Suppressor macrophage (primary cell): ENCODE data around the gene NARF.
"Not testable (repeated sequence)": the region's sequence is repeated elsewhere in the genome, so short reads cannot be mapped to it uniquely, and the experiment has no call there.

Experiments used
- DNase-seq, 4 experiments: peaks; one replicate each; pipeline ENCODE4 v3.0.0-alpha.2; 2020 to 2022
- total RNA-seq, 17 experiments: gene quantifications; one replicate each; lab custom pipeline; 2026; ENCODE audit warnings: mixed read lengths in 6 of 17, inconsistent platforms in 3 of 17; lab: John Stamatoyannopoulos, UW

Gene NARF
- 9.3 to 32.7 (median 22.2) reads per million in 17 experiments for total RNA-seq

GRCh38 chr17:82458179-82458884 is at the start of gene NARF:
Gene NARF, plus strand, starts transcription at chr17:82458741. Its CDS starts 63 bp downstream, at chr17:82458804.
- peak; percentile 98 to 100 (median 99) for DNase-seq

GRCh38 chr17:82408938-82409318 is 49.6 kb upstream of the NARF start:
- no peak for DNase-seq

GRCh38 chr17:82410014-82410716 is 48.4 kb upstream of the NARF start:
- DNase-seq, result no peak

DNA sequence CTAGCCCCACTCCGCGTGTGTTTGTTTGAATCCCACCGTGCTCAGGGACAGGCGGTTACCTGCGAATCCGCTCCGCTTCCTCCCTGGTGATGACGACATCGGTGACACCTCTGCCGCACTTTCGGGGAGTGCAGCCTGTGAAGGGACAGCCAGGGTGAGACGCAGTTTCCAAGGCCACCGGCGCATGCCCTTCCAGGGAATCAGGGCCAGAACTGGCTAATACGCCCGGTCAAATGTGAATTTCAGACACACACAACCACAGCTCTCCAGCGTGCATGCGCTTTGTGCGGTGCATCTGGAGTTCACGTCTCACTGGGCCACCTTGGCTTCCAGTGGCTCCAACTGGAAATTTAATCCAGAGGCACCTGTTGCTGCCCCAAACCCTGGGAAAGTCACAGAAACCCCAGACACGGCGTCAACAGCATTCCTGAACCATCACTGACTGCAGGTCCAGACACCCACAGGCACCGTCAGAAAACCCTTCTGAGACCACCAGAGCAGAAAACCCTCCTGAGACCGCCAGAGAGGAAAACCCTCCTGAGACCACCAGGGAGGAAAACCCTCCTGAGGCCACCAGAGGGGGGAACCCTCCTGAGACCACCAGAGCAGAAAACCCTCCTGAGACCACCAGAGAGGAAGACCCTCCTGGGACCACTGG is 47.0 kb upstream of the NARF start:
- DNase-seq, result no peak

DNA sequence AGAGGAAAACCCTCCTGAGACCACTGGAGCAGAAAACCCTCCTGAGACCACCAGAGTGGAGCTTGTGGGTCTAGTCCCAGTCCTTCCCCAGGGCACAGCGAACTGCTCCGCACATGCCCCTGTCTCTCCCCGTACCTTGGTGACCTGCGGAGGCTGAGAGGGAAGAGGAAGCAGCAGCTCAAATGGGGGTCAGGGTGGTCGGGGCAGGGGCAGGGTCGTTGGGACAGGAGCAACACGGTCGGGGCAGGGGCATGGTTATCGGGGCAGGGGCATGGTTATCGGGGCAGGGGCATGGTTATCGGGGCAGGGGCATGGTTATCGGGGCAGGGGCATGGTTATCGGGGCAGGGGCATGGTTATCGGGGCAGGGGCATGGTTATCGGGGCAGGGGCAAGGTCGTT is 46.5 kb upstream of the NARF start:
- not testable (repeated sequence) for DNase-seq

DNA sequence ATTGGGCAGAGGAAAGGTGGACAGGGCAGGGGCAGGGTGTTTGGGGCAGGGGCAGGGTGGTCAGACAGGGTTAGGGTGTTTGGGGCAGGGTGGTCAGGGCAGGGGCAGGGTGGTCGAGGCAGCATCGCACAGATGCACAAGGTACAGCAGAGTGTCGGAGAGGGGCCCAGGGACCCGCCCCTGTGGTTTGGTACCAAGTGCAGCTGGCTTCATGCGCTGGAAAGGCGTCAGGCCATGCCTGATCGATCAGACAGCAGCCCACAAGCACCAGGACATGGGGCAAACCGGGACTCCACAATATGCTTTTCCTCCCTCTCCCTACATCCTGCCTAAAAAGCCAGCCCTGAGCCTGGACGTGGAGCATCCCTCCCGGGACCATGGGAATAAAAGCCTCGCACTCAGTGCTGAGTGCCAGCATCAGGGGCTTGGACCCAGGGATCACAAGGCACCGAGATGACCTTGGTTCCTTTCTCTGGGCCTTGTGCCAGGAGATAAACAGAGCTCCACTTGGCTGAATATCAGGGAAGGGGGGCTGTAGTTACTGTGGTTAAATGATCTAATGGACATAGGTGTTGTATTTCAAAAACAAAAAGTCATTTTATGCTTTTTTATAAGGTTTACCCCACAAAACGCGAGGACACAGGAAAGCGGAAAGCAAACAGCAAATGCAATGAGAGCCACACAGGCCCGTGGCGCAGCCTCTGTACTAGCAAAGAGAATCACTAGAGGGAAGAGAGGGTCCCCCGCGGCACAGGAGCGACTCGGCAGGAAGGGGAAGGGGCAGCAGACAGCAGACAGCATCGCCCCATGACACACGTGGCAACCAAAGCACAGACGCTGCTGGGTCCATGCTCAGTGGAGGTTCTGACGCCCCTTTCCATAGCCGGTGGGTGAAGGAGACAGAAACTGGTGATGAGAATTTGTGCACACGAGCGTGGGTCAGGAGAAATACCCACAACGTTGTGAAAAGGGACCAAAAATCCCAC is 45.7 kb upstream of the NARF start:
- DNase-seq, result no peak

DNA sequence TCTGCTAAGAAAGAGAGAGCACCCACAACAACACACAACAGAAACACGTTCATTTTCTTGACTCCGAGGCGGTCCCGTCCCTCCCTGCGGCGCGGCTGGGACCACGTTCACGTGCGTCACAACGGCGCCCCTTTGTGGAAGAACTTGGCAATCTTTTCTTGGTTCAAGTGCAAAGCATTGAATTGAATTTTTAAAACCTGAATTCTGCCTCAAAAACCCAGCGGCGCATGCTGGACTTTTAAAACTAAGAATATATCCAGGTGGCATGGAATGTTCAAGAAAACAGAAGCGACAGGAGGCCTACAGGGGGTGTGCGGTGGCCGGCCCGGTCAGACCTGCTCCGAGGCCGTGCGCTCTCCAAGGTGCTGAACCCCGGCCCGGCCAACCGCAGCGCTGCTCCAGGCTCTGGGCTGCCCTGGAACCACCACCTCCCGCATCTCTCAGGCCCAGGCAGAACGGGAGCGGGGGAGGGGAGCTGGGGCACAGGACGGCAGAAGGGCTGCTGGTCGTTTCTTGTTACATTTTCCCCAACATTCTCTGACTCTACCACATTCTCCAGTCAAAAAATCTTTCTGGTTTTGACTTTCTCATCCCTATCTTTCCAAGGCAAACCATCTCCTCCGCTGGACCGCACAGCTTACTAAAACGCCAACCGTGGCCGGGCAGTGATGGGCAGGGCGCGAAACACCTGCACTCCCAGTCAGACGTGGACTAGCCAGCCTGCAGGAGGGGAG is 43.8 kb upstream of the NARF start:
- DNase-seq, result peak; percentile 81 to 91 (median 86)

DNA sequence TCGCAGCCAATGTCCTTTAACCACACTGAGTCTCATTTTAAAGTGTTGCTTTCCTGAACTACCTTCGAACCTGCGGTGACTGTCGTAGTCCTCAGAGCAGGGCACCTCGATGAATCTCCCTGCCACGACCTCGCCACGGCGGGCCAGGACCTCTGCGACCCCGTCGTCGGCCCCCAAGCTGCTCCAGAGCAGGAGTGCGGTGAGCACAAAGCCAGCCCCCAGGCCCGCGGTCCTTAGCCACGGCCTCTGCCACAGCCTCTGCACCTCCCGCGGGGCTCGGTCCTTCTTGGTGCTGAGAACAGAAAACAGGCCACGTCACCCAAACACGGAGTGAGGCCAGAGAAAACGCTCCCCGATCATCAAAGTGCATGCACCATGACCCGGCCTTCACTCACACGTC is 43.2 kb upstream of the NARF start:
- no peak for DNase-seq

GRCh38 chr17:82415786-82416185 is 42.8 kb upstream of the NARF start:
- DNase-seq, result no peak

GRCh38 chr17:82416264-82416663 is 42.3 kb upstream of the NARF start:
- DNase-seq, result no peak

- peak in 3 of 4 experiments; percentile 18 to 27 (median 22) for DNase-seq
Observed at GRCh38 chr17:82416771-82417170, 41.8 kb upstream of the NARF start.

DNA sequence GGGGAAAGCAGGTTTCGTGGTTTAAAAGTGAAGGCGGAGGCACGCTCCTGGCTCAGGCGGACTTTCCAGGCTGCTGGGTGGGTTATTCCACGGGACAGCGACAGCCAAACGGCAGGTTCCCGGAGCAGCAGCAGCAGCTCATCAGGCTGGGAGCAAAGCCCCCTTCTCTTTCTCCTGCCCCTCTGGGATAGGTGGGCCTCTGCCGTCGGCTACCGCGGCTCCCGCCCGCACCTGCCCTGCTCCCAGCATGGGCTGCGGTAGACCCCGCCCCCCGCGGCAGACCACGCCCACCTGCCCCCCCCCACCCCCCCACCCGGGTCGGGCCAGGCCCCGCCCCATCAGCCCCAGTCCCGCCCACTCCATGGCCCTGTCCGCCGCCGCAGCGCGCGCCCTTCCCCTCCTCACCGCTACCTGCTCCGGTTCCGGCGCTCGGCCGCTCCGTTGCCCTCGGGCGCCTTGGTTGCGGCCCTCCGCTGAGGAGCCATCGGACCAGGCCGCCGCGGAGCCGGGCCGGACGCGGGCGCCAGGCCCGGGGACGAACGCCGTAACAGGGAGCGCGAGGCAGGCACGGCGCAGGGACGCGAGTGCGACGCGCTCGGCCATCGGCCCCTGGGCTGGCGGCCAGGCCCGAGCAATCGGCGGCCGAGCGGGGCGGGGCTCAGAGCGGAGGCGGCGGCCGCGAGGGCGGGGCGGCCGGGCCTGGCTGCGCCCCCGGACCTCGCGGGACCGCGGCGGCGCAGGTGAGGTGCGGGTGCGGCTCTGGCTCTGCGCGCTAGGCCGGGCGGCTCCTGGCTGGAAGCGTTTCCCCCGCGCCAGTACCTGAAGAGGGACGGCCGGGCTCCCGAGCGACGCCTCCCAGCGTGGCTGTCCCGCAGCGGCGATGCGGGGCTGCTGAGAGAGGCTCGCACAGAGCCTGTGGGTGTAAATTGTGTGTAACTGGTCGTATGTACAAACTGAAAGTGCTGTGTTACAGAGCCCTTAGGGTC is 40.2 kb upstream of the NARF start, which contains the start of the genes HEXD and OGFOD3:
Gene HEXD, plus strand, starts transcription at position 347 of the 986 bp plus-strand sequence. CDS start 1,453 bp downstream, outside the sequence.
Gene OGFOD3, minus strand, starts transcription at position 586 of the 986 bp plus-strand sequence. Its CDS starts 101 bp downstream, at position 485.
- DNase-seq, result peak; percentile 88 to 96 (median 93)

DNA sequence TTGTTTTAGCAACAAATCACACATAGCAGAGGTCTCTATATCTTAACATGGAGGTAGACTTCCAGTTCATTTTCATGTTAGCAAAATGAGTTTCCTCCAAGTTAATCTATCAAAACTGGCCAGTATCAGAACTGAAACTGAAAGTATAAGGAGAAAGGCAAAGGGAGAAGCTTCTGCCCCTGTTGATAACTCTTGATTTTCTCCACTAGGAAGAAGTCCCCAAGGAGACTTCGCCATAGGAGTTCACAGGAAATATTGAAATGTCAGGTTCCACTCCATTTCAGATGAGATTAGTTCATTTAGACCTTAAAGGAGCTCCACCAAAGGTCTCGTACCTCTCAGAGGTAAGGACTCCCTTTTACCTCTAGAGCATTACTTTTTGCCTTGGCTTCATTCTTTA is 39.0 kb upstream of the NARF start:
- DNase-seq, result peak in 2 of 4 experiments; percentile 25 to 52

GRCh38 chr17:82424001-82424862 is 34.3 kb upstream of the NARF start:
- peak; percentile 79 to 86 (median 82) for DNase-seq

DNA sequence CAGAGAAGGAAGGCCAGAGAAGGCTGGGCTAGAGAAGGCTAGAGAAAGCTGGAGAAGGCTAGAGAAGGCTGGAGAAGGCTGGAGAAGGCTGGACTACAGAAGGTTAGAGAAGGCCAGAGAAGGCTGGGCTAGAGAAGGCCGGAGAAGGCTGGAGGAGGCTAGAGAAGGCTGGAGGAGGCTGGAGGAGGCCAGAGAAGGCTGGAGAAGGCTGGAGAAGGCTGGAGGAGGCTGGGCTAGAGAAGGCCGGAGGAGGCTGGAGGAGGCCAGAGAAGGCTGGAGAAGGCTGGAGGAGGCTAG is 33.7 kb upstream of the NARF start:
- DNase-seq, result no peak

DNA sequence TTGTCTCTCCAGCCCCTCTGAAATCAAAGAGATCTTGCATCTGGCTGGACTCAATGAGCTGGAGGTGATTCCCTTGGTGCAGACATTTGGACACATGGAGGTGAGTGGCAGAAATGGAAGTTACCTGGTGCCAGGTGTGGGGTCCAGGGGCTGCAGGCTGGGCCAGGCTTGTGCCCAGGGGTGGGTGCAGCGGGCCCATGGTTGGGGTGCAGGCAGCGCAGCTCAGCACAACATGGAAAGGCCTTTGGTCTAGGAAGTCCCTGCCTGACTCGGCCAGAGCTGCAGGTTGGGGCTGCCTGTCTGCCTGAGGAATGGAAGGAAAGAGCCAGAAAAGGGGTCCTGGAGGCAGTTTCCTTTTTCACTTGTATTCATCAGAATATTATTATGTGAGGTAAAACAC is 30.0 kb upstream of the NARF start:
- DNase-seq, result no peak

GRCh38 chr17:82429824-82430223 is 28.7 kb upstream of the NARF start:
- no peak for DNase-seq

- no peak for DNase-seq
Observed at GRCh38 chr17:82432017-82432416, 26.5 kb upstream of the NARF start.

GRCh38 chr17:82433560-82434215 is 24.9 kb upstream of the NARF start:
- DNase-seq, result no peak
